Suprapubic skin (tissue), 4 donors: ENCODE measurements around the gene FAM174B. TPM values are rescaled to one million over a fixed set of nuclear protein-coding genes. Genes with fewer than 3 reads are reported as not detected.

Experiments used
- DNase-seq, 2 donors: peaks; one replicate each; pipeline ENCODE4 v3.0.0-alpha.2; 2019; ENCODE audit warnings: low spot score in 2 of 2
- H3K27ac ChIP-seq: fragments of 200-600 bp; sonication (generic); one replicate; pipeline ENCODE4 v1.5.1; 2019
- H3K27me3 ChIP-seq: fragments of 200-600 bp; sonication (generic); one replicate; pipeline ENCODE4 v1.5.1; 2019
- H3K36me3 ChIP-seq: fragments of 200-600 bp; sonication (generic); one replicate; pipeline ENCODE4 v1.5.1; 2019
- H3K4me1 ChIP-seq: fragments of 200-600 bp; sonication (generic); one replicate; pipeline ENCODE4 v1.5.1; 2019
- H3K4me3 ChIP-seq: fragments of 200-600 bp; sonication (generic); one replicate; pipeline ENCODE4 v1.5.1; 2019; ENCODE audit warnings: mild to moderate bottlenecking
- H3K9me3 ChIP-seq: fragments of 200-600 bp; sonication (generic); one replicate; pipeline ENCODE4 v1.5.1; 2019
- CTCF ChIP-seq, 2 donors: fragments of 200-600 bp in 1 of 2; fragments of 450-650 bp in 1 of 2; sonication (generic) in 1 of 2; IDR thresholded peaks; one replicate each; pipeline ENCODE4 v1.5.1; 2016 to 2019; ENCODE audit warnings: antibody characterized with exemption in 2 of 2, mild to moderate bottlenecking in 1 of 2, moderate library complexity in 1 of 2
- EP300 ChIP-seq: sonication (generic); formaldehyde crosslinking; IDR thresholded peaks from one replicate; pipeline ENCODE4 v1.6.1; 2017; ENCODE audit warnings: antibody characterized with exemption
- POLR2A ChIP-seq, 2 donors: fragments of 450-650 bp; IDR thresholded peaks; one replicate each; pipeline ENCODE4 v1.6.1; 2017; ENCODE audit warnings: antibody characterized with exemption in 2 of 2, mild to moderate bottlenecking in 2 of 2, moderate library complexity in 2 of 2
- POLR2AphosphoS5 ChIP-seq, 3 donors: sonication (generic); formaldehyde crosslinking; IDR thresholded peaks; one replicate each; pipeline ENCODE4 v1.6.1; 2017; ENCODE audit warnings: antibody characterized with exemption in 3 of 3
- WGBS: methylation state at CpG from one replicate; pipeline ENCODE4 v1.1.5; 2018; 5-methylcytosine and 5-hydroxymethylcytosine counted together
- total RNA-seq, 4 donors: library from RNA; depleted of rRNA; stranded (reverse); fragments of >200 nt; gene quantifications; one replicate each; pipeline ENCODE4 v1.1.0, GENCODE V29; 2016

FAM174B gene
- total RNA-seq, 4 donors from 2014 or later = 6.2 to 24.0 (median 18.3) TPM

DNA sequence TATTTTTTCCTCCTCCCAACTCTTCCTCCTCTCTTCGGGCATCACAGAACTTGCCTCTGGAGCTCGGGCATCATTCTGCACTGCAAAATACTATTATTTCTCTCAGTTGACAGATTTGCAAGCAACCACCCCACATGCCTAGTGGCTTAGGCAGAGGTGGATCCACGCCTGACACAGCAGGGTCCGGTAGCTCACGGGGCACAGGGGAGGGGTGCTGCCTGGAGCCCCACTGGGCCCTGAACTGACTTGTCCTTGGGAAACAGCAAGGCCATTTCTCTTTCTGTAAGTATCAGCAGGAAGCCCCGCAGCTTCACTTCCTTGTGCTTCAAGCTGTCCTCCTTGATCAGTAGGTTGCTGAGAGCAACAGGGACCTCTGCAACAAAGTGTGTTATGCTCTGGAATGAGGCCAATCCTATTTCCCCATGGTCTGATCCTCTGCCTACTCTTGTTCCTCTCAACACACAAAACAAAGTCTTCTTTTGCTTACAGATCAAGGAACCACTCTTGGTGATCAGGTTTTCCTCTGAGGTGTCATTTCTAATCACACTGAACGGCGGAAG lies 69.1 kb downstream of the FAM174B start:
- TF ChIP-seq POLR2AphosphoS5 (IDR thresholded peaks at IDR 0.05) (no peak), POLR2A (IDR thresholded peaks at IDR 0.05) (no peak), CTCF (IDR thresholded peaks at IDR 0.05) (no peak), EP300 (no peak)
- WGBS = 82% methylated on average over 8 of the region's 8 CpGs
- no peaks in the 10 kb centered on the region for H3K4me1 ChIP-seq
- H3K36me3 ChIP-seq = no peaks in the 10 kb centered on the region
- H3K9me3 ChIP-seq = no peaks in the 10 kb centered on the region
- H3K27me3 ChIP-seq = no peaks in the 10 kb centered on the region
- no peak for DNase-seq
- no peak overlapping the region for H3K27ac ChIP-seq
- no peak overlapping the region for H3K4me3 ChIP-seq

DNA sequence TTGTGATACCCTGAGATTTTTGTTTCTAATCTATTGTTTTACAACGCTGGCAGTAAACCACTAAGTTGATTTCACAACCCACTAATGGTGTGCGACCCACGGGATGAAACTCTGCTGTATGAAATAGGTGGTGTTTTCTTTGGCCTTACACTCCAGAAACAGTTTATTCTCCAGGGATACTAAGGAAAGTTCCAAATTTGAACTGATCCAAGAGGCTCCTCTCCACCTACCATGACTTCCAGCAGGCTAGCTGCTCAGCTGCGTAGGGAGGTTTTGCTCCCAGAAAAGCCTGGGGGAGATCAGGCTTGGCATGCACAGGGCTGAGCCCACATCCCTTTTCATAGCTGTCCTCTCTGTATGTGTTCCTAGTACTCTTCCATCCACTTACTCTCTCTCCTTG lies 71.5 kb downstream of the FAM174B start:
- no peak for TF ChIP-seq POLR2AphosphoS5 (IDR thresholded peaks at IDR 0.05)
- TF ChIP-seq EP300 = no peak
- no peak for TF ChIP-seq CTCF (IDR thresholded peaks at IDR 0.05)
- no peak for TF ChIP-seq POLR2A (IDR thresholded peaks at IDR 0.05)
- H3K36me3 ChIP-seq = no peaks in the 10 kb centered on the region
- H3K4me1 ChIP-seq = no peaks in the 10 kb centered on the region
- WGBS = 69% methylated on average over 4 of the region's 4 CpGs
- H3K4me3 ChIP-seq = no peak overlapping the region
- no peak for DNase-seq
- H3K27me3 ChIP-seq = no peaks in the 10 kb centered on the region
- H3K27ac ChIP-seq = no peak overlapping the region
- no peaks in the 10 kb centered on the region for H3K9me3 ChIP-seq

GRCh38 chr15:92583096-92584034 lies 72.2 kb downstream of the FAM174B start:
- no peak overlapping the region for H3K27ac ChIP-seq
- peak in 1 of 2 donors; percentile 67 for DNase-seq
- no peaks in the 10 kb centered on the region for H3K9me3 ChIP-seq
- H3K4me3 ChIP-seq = no peak overlapping the region
- no peaks in the 10 kb centered on the region for H3K36me3 ChIP-seq
- no peaks in the 10 kb centered on the region for H3K4me1 ChIP-seq
- TF ChIP-seq POLR2A (IDR thresholded peaks at IDR 0.05) (no peak), CTCF (IDR thresholded peaks at IDR 0.05) (no peak), POLR2AphosphoS5 (IDR thresholded peaks at IDR 0.05) (no peak), EP300 (no peak)
- 80% methylated on average over 19 of the region's 19 CpGs for WGBS
- H3K27me3 ChIP-seq = no peaks in the 10 kb centered on the region

DNA sequence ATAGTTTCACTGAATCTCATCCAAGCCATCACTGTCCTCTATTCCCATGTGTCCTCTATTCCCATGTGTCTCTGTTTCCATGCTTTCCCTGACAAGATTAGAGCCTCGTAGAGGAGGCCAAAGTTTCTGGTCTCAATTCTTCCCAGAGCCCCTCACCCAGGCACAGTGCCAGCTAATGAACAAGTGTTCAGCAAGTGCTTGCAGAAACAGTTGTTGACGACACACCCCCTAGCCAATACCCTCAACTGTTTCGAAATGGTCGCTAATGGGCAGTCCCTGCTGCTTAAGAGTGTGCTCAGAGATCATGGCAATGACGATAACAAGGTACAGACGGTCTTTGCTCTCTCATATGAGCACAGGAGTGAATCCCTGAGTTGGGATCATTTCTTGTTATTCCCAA lies 73.4 kb downstream of the FAM174B start:
- DNase-seq = peak in 1 of 2 donors; percentile 60
- H3K27me3 ChIP-seq = no peaks in the 10 kb centered on the region
- H3K9me3 ChIP-seq = no peaks in the 10 kb centered on the region
- H3K4me1 ChIP-seq = no peaks in the 10 kb centered on the region
- no peaks in the 10 kb centered on the region for H3K36me3 ChIP-seq
- TF ChIP-seq CTCF (IDR thresholded peaks at IDR 0.05) (no peak), POLR2AphosphoS5 (IDR thresholded peaks at IDR 0.05) (no peak), POLR2A (IDR thresholded peaks at IDR 0.05) (no peak), EP300 (no peak)
- no peak overlapping the region for H3K4me3 ChIP-seq
- WGBS = 87% methylated on average over 6 of the region's 6 CpGs
- no peak overlapping the region for H3K27ac ChIP-seq

GRCh38 chr15:92580933-92581445 lies 74.6 kb downstream of the FAM174B start:
- H3K27ac ChIP-seq = no peak overlapping the region
- no peak overlapping the region for H3K4me3 ChIP-seq
- H3K9me3 ChIP-seq = no peaks in the 10 kb centered on the region
- H3K4me1 ChIP-seq = no peaks in the 10 kb centered on the region
- peaks cover 4% of the 10 kb centered on the region for H3K27me3 ChIP-seq
- peak in 1 of 2 donors; percentile 31 for DNase-seq
- 89% methylated on average over 7 of the region's 7 CpGs for WGBS
- no peaks in the 10 kb centered on the region for H3K36me3 ChIP-seq
- no peak for TF ChIP-seq CTCF (IDR thresholded peaks at IDR 0.05)
- no peak for TF ChIP-seq EP300
- TF ChIP-seq POLR2A (IDR thresholded peaks at IDR 0.05) = no peak
- no peak for TF ChIP-seq POLR2AphosphoS5 (IDR thresholded peaks at IDR 0.05)
